Chondrocyte (in vitro differentiated cells): ENCODE measurements around the gene KATNA1. TPM values are rescaled to one million over a fixed set of nuclear protein-coding genes. Genes with fewer than 3 reads are reported as not detected.

Experiments
- DNase-seq: peaks from one replicate; pipeline ENCODE4 v3.0.0; 2021; ENCODE audit warnings: mixed read lengths, low spot score
- H3K27ac Mint-ChIP-seq: one replicate; pipeline ENCODE4 v1.8.0; 2021; ENCODE audit warnings: mild to moderate bottlenecking, moderate library complexity, mixed read lengths; ENCODE audit not compliant: unreplicated experiment
- H3K27me3 Mint-ChIP-seq: 2 replicates; pipeline ENCODE4 v1.8.0; 2021; ENCODE audit warnings: low read depth, mixed read lengths
- H3K36me3 Mint-ChIP-seq: 2 replicates; pipeline ENCODE4 v1.8.0; 2021; ENCODE audit warnings: low read depth, mixed read lengths
- H3K4me1 Mint-ChIP-seq: 2 replicates; pipeline ENCODE4 v1.8.0; 2021; ENCODE audit warnings: low read depth, mild to moderate bottlenecking, mixed read lengths
- H3K4me3 Mint-ChIP-seq: one replicate; pipeline ENCODE4 v1.8.0; 2021; ENCODE audit warnings: mild to moderate bottlenecking, moderate library complexity, mixed read lengths; ENCODE audit not compliant: unreplicated experiment
- H3K9me3 Mint-ChIP-seq: 2 replicates; pipeline ENCODE4 v1.8.0; 2021; ENCODE audit warnings: low read depth, mixed read lengths
- CTCF ChIP-seq: fragments of 200-600 bp; sonication (generic); IDR thresholded peaks from 2 replicates; pipeline ENCODE4 v1.5.0; 2021; ENCODE audit warnings: antibody characterized with exemption, mild to moderate bottlenecking, moderate library complexity
- total RNA-seq: library from RNA; stranded (reverse); gene quantifications from 3 replicates; pipeline ENCODE4 v1.2.1, GENCODE V29; 2021

Gene KATNA1
- total RNA-seq, 1 donor from 2014 or later, result 17.1 TPM

- Mint-ChIP-seq H3K4me1 (no peaks in the 10 kb centered on the region), H3K36me3 (peaks cover 23% of the 10 kb centered on the region), H3K4me3 (no peak overlapping the region), H3K27me3 (no peaks in the 10 kb centered on the region), H3K27ac (no peak overlapping the region), H3K9me3 (peaks cover 3% of the 10 kb centered on the region)
- DNase-seq, result no peak
- TF ChIP-seq CTCF, result no peak
Observed at GRCh38 chr6:149660028-149660427, 11.5 kb upstream of the KATNA1 start.

GRCh38 chr6:149657441-149657840 is 8.9 kb upstream of the KATNA1 start:
- no peak for TF ChIP-seq CTCF
- Mint-ChIP-seq H3K4me3 (no peak overlapping the region), H3K36me3 (peaks cover 21% of the 10 kb centered on the region), H3K9me3 (peaks cover 3% of the 10 kb centered on the region), H3K4me1 (no peaks in the 10 kb centered on the region), H3K27ac (no peak overlapping the region), H3K27me3 (no peaks in the 10 kb centered on the region)
- DNase-seq, result no peak

DNA sequence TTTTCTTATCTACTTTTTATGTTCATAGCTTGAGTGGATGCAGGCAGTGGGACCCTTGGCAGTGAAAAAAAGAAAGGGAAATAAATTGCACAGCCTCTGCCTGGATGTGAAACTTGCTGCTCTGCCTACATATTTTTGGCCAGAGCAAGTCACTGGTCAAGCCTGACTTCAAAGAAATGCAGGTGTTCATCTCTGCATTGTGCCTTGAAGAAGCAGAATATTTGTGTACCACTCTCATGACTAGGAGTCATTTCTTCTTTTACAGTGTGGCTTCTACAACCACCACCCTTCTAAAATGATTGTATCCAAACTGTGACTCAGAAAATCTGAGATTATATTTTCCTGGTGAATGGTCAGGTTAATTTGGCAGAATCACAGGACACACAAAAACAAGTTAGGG is 2.5 kb upstream of the KATNA1 start:
- peaks cover 3% of the 10 kb centered on the region for H3K9me3 Mint-ChIP-seq
- H3K27ac Mint-ChIP-seq, result no peak overlapping the region
- peaks cover 16% of the 10 kb centered on the region for H3K4me1 Mint-ChIP-seq
- no peak overlapping the region for H3K4me3 Mint-ChIP-seq
- DNase-seq, result no peak
- peaks cover 7% of the 10 kb centered on the region for H3K36me3 Mint-ChIP-seq
- no peaks in the 10 kb centered on the region for H3K27me3 Mint-ChIP-seq
- TF ChIP-seq CTCF, result no peak

DNA sequence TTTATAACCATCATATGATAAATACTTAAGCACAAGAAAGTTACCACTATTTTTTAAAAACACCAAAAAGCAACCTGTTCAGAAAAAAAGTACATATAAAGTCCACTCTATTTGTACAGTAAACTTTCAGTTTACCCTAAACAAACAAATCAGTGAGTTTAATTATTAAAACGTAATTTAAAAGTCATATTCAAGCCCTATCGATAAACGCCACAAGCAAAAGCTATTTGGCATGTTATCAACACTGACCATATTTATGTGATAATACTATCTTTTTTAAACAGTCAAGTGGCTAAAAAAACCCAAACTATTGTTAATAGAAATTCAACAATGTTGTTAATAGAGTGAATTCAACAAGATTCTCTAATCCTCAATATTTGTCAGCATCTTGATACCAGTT is 1.9 kb downstream of the KATNA1 start:
- Mint-ChIP-seq H3K27me3 (no peaks in the 10 kb centered on the region), H3K4me1 (peaks cover 25% of the 10 kb centered on the region), H3K9me3 (no peaks in the 10 kb centered on the region), H3K4me3 (peak overlapping the region; percentile 4), H3K27ac (no peak overlapping the region), H3K36me3 (no peaks in the 10 kb centered on the region)
- no peak for DNase-seq
- no peak for TF ChIP-seq CTCF

DNA sequence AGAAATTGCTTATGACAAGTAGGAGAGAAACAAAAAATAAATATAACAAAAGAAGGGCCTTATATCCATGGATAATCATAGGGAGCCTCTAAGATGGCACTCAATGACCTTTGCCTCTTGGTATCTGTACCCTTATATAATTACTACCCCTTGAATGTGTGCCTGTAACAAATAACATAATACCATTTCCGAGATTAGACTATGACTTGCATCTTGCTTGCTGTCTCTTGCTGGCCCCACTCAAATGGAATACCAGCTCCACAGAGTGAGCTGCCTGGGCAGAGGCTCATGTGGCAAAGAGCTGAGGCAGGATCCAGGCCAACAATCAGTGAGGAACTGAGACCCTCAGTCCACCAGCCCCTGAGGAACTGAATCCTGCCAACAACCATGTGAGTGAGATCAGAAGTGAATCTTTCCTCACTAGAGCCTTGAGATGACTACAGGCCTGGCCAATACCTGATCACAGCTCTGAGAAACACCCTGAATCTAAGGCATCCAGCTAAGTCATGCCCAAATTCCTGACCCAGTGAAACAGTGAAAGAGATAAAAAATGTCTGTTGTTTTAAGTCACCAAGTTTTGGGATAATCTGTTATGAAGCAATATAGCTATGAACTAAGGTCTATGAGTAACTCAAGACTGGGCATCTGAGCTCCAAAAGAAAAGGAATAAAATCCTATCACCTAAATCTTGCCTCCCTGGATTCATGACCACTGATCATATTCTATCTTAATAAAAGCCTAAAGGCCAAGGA is 5.5 kb downstream of the KATNA1 start:
- Mint-ChIP-seq H3K27ac (no peak overlapping the region), H3K36me3 (peaks cover 4% of the 10 kb centered on the region), H3K27me3 (no peaks in the 10 kb centered on the region), H3K9me3 (no peaks in the 10 kb centered on the region), H3K4me3 (no peak overlapping the region), H3K4me1 (peaks cover 20% of the 10 kb centered on the region)
- TF ChIP-seq CTCF, result no peak
- no peak for DNase-seq
